Measurements from ENCODE around the gene TMEM98. TPM values are rescaled to one million over a fixed set of nuclear protein-coding genes. Genes with fewer than 3 reads are reported as not detected.
A peak's percentile ranks its signal among the peaks of the same experiment; 100 is the strongest.

TMEM98 gene
- total RNA-seq (2013), result 0.33 TPM
- polyA plus RNA-seq, result not detected
- polyA minus RNA-seq, result 2.6 TPM in 1 of 2 replicates, not detected in the other
- 0 to 3.1 (median 0.10) reads per million in 11 experiments for total RNA-seq

GRCh38 chr17:32927724-32928585 is at the start of gene TMEM98:
Gene TMEM98 (plus strand): TSS chr17:32928153. CDS start chr17:32931529, 3,376 bp downstream.
- H3K4me3 ChIP-seq (replicated peaks in 1 of 3; ENCODE audit: low read depth in 2 of 3, low read length in 3 of 3), result no peak within 1 kb of the TSS
- no peak for DNase-seq
- Mint-ChIP-seq H3K9me3 (peaks cover 0 to 2% (median 0%) of the 10 kb centered on the region in 7 donors), H3K36me3 (no peaks in the 10 kb centered on the region), H3K27me3 (ENCODE audit: low read depth in 3 of 3) (peaks cover 19 to 34% (median 22%) of the 10 kb centered on the region in 3 donors), H3K4me1 (peaks cover 4% of the 10 kb centered on the region), H3K4me3 (peak within 1 kb of the TSS; percentile 28 to 81), H3K27ac (no peak within 1 kb of the TSS)
- peak within 1 kb of the TSS; percentile 41 for H3K4me2 ChIP-seq (replicated peaks; ENCODE audit: extremely low read depth, low read length, poor library complexity, severe bottlenecking)
- no peak for TF ChIP-seq CTCF (IDR thresholded peaks at IDR 0.05)
- H3K36me3 ChIP-seq (replicated peaks in 1 of 2; ENCODE audit: control insufficient read depth in 1 of 2, insufficient read depth in 2 of 2, low read length in 2 of 2), result no peaks in the 10 kb centered on the region
- H3K9me3 ChIP-seq (replicated peaks in 1 of 2; ENCODE audit: control insufficient read depth in 1 of 2, insufficient read depth in 1 of 2, low read length in 2 of 2), result peaks cover 0 to 12% of the 10 kb centered on the region in 2 donors
- no peak within 1 kb of the TSS for H3K9ac ChIP-seq (ENCODE audit: insufficient read depth, low read length, poor library complexity, severe bottlenecking)
- peaks cover 44 to 52% of the 10 kb centered on the region in 2 donors for H3K27me3 ChIP-seq (ENCODE audit: control insufficient read depth in 2 of 2, insufficient read depth in 2 of 2, low read length in 2 of 2)
- no peaks in the 10 kb centered on the region for H3K4me1 ChIP-seq (ENCODE audit: control insufficient read depth in 1 of 2, insufficient read depth in 2 of 2, low read length in 2 of 2)
- intact Hi-C loops (cut with micrococcal nuclease), result no loop called here
- H2AFZ ChIP-seq (ENCODE audit: insufficient read depth, low read depth, low read length, poor library complexity, severe bottlenecking), result peak within 1 kb of the TSS; percentile 35
- no peak within 1 kb of the TSS for H3K27ac ChIP-seq (ENCODE audit: low read depth in 1 of 2, low read length in 2 of 2)
- H3K79me2 ChIP-seq (ENCODE audit: insufficient read depth, low read length), result no peaks in the 10 kb centered on the region
- no peaks in the 10 kb centered on the region for H4K20me1 ChIP-seq (ENCODE audit: insufficient read depth, low read length)
- under 1% methylated on average over 79 of the region's 99 CpGs for WGBS (ENCODE audit: insufficient coverage)

GRCh38 chr17:32878211-32878610 is 49.7 kb upstream of the TMEM98 start:
- 0% methylated on average over 1 of the region's 3 CpGs for WGBS (ENCODE audit: insufficient coverage)
- H3K4me1 ChIP-seq (ENCODE audit: control insufficient read depth in 1 of 2, insufficient read depth in 2 of 2, low read length in 2 of 2), result peaks cover 14 to 23% of the 10 kb centered on the region in 2 donors

More at GRCh38 chr17:32878211-32878610, 49.7 kb upstream of the TMEM98 start:
- no peak overlapping the region for H2AFZ ChIP-seq (ENCODE audit: insufficient read depth, low read depth, low read length, poor library complexity, severe bottlenecking)
- Mint-ChIP-seq H3K4me1 (peaks cover 20% of the 10 kb centered on the region), H3K27me3 (ENCODE audit: low read depth in 3 of 3) (peaks cover 45 to 63% (median 49%) of the 10 kb centered on the region in 3 donors), H3K4me3 (peak overlapping the region in 1 of 2 donors; percentile 29), H3K27ac (peak overlapping the region in 1 of 7 donors; percentile 30), H3K36me3 (peaks cover 0 to 4% of the 10 kb centered on the region in 2 donors), H3K9me3 (peaks cover 0 to 5% (median under 1%) of the 10 kb centered on the region in 7 donors)
- H3K9me3 ChIP-seq (replicated peaks in 1 of 2; ENCODE audit: control insufficient read depth in 1 of 2, insufficient read depth in 1 of 2, low read length in 2 of 2), result peaks cover 0 to 7% of the 10 kb centered on the region in 2 donors
- no peak overlapping the region for H3K4me2 ChIP-seq (replicated peaks; ENCODE audit: extremely low read depth, low read length, poor library complexity, severe bottlenecking)
- no peak overlapping the region for H3K9ac ChIP-seq (ENCODE audit: insufficient read depth, low read length, poor library complexity, severe bottlenecking)
- no peak for DNase-seq
- H3K27me3 ChIP-seq (ENCODE audit: control insufficient read depth in 2 of 2, insufficient read depth in 2 of 2, low read length in 2 of 2), result peaks cover 49 to 58% of the 10 kb centered on the region in 2 donors
- H3K36me3 ChIP-seq (replicated peaks in 1 of 2; ENCODE audit: control insufficient read depth in 1 of 2, insufficient read depth in 2 of 2, low read length in 2 of 2), result no peaks in the 10 kb centered on the region
- H3K4me3 ChIP-seq (replicated peaks in 1 of 3; ENCODE audit: low read depth in 2 of 3, low read length in 3 of 3), result no peak overlapping the region
- no peaks in the 10 kb centered on the region for H3K79me2 ChIP-seq (ENCODE audit: insufficient read depth, low read length)
- H4K20me1 ChIP-seq (ENCODE audit: insufficient read depth, low read length), result no peaks in the 10 kb centered on the region
- no peak for TF ChIP-seq CTCF (IDR thresholded peaks at IDR 0.05)
- intact Hi-C loops (cut with micrococcal nuclease), result loop anchor here in 1 of 2 donors (5.0 kb wide), 1 partner anchor 91 kb away; no protein-coding TSS in a partner anchor
- no peak overlapping the region for H3K27ac ChIP-seq (ENCODE audit: low read depth in 1 of 2, low read length in 2 of 2)

Data from CD14-positive monocyte (primary cell).